ENCODE data around the gene EEFSEC.

Gene EEFSEC

DNA sequence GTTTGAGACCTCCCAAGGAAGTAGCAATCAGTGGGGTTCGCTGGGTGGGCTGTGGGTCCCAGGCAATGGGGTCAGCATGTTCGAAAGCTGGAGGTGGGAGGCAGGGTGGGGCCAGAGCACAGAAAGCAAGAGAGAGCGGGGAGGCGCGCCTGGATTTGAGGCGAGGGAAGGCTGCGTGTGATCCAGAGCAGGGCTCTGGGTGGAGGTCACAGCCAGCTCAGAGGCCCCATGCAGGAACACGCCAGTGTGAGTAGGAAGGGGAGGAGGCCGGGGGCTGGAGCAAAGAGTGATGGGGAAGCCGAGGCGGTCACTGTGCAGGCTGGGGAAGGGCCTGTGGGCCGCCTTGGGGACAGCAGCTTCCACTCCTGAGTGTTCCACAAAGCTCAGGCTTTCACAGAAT lies 304.7 kb downstream of the EEFSEC start:
- no peak overlapping the region for H3K4me3 ChIP-seq (ENCODE audit: low read depth, low read length)
- no peak for DNase-seq (ENCODE audit: low read depth)

Measured in skeletal muscle cell (primary cell).